GM12878 (cell line): ENCODE measurements around the gene TNFRSF1B. TPM values are rescaled to one million over a fixed set of nuclear protein-coding genes. Genes with fewer than 3 reads are reported as not detected.

Source experiments
- ATAC-seq: fragments of 200-7000 bp; cut with Tn5 transposase; 3 replicates; pipeline ENCODE4 v1.9.1; 2020; ENCODE audit warnings: mild to moderate bottlenecking, moderate library complexity
- BruUV-seq: library from RNA; stranded (reverse); fragments of 400-500 nt; replicated peaks from 2 replicates; lab custom pipeline; 2021; lab: Mats Ljungman, UMichigan
- CTCF ChIA-PET: fragments of 300-600 bp; sonication (Branson Sonifier 250); formaldehyde crosslinking; extraction: SDS; loops from one replicate; lab custom pipeline; 2021; ENCODE audit warnings: inconsistent platforms; lab: Yijun Ruan, JAX
- POLR2A ChIA-PET: fragments of 350-600 bp; formaldehyde crosslinking; extraction: SDS; loops from one replicate; lab custom pipeline; 2021; ENCODE audit warnings: inconsistent platforms; lab: Charles Lee
- RAD21 ChIA-PET: fragments of 300-600 bp; sonication (Branson Sonifier 250); formaldehyde crosslinking; loops from one replicate; lab custom pipeline; 2023; ENCODE audit warnings: antibody characterized with exemption; ENCODE audit not compliant: unreplicated experiment; lab: Charles Lee
- SMC1A ChIA-PET: fragments of 300-600 bp; sonication (Branson Sonifier 250); formaldehyde crosslinking; loops from one replicate; lab custom pipeline; 2023; ENCODE audit not compliant: unreplicated experiment, uncharacterized antibody; lab: Charles Lee
- DNase-seq: peaks from one replicate; pipeline ENCODE4 v3.0.0-alpha.2; 2011; ENCODE audit warnings: low read depth, low spot score
- FAIRE-seq: peaks from 3 replicates; lab custom pipeline; 2011; peaks lifted over from hg19 to GRCh38; lab: Jason Lieb, UNC
- H2AFZ ChIP-seq: 2 replicates; pipeline ENCODE4 v1.6.0; 2011; ENCODE audit warnings: low read depth, low read length, control low read depth; ENCODE audit not compliant: control insufficient read depth
- H3K27ac ChIP-seq: 2 replicates; pipeline ENCODE4 v1.5.1; 2011; ENCODE audit warnings: control low read depth; ENCODE audit not compliant: control insufficient read depth, insufficient read depth
- H3K27me3 ChIP-seq, 2 experiments: replicated peaks in 1 of 2; 2 replicates each; pipeline versions ENCODE4 v1.6.0 to v1.6.1; 2011; ENCODE audit warnings: low read length in 1 of 2; ENCODE audit not compliant: control insufficient read depth in 2 of 2, insufficient read depth in 2 of 2
- H3K36me3 ChIP-seq, 2 experiments: 2 replicates each; pipeline ENCODE4 v1.5.1; 2011; ENCODE audit warnings: low read length in 1 of 2; ENCODE audit not compliant: control insufficient read depth in 2 of 2, insufficient read depth in 2 of 2
- H3K4me1 ChIP-seq: 2 replicates; pipeline ENCODE4 v1.6.1; 2011; ENCODE audit warnings: mild to moderate bottlenecking, low read length, moderate library complexity, mixed read lengths; ENCODE audit not compliant: control insufficient read depth, insufficient read depth
- H3K4me2 ChIP-seq: 2 replicates; pipeline ENCODE4 v1.6.0; 2011; ENCODE audit warnings: control low read depth; ENCODE audit not compliant: control insufficient read depth, insufficient read depth
- H3K4me3 ChIP-seq: fragments of 200-600 bp; sonication (generic); 2 replicates; pipeline ENCODE4 v1.5.1; 2016
- H3K79me2 ChIP-seq: 2 replicates; pipeline ENCODE4 v1.6.0; 2011; ENCODE audit warnings: low read length; ENCODE audit not compliant: control insufficient read depth, insufficient read depth
- H3K9ac ChIP-seq: 2 replicates; pipeline ENCODE4 v1.8.0; 2011; ENCODE audit warnings: low read length, control low read depth, mixed read lengths; ENCODE audit not compliant: control insufficient read depth, insufficient read depth
- H3K9me3 ChIP-seq: replicated peaks from 3 replicates; pipeline ENCODE4 v1.5.1; 2011; ENCODE audit warnings: mild to moderate bottlenecking, low read length; ENCODE audit not compliant: control insufficient read depth, insufficient read depth
- H4K20me1 ChIP-seq: 2 replicates; pipeline ENCODE4 v1.6.0; 2011; ENCODE audit not compliant: control insufficient read depth, insufficient read depth
- ESRRA ChIP-seq: IDR thresholded peaks from 2 replicates; pipeline ENCODE4 v1.6.1; 2012; ENCODE audit warnings: mild to moderate bottlenecking, low read length, improper control_type of control experiment
- GABPA ChIP-seq: IDR thresholded peaks from 2 replicates; pipeline ENCODE4 v1.6.1; 2014; ENCODE audit warnings: antibody characterized with exemption, low read depth, mild to moderate bottlenecking, inconsistent platforms
- IKZF2 ChIP-seq, 2 experiments: fragments of 450-650 bp; IDR thresholded peaks; 2 replicates each; pipeline ENCODE4 v1.6.1; 2017; ENCODE audit warnings: mild to moderate bottlenecking in 2 of 2, moderate library complexity in 2 of 2
- IRF3 ChIP-seq: fragments of 450-650 bp; IDR thresholded peaks from 2 replicates; pipeline ENCODE4 v1.6.1; 2014; ENCODE audit warnings: mild to moderate bottlenecking
- IRF4 ChIP-seq: IDR thresholded peaks from 2 replicates; pipeline ENCODE4 v1.6.1; 2011; ENCODE audit warnings: low read depth, low read length
- IRF5 ChIP-seq: fragments of 450-650 bp; IDR thresholded peaks from 2 replicates; pipeline ENCODE4 v1.6.1; 2017; ENCODE audit warnings: borderline replicate concordance
- JUND ChIP-seq: IDR thresholded peaks from 2 replicates; pipeline ENCODE4 v1.6.1; 2012; ENCODE audit warnings: low read depth, mild to moderate bottlenecking, low read length, improper control_type of control experiment, moderate library complexity
- MYC ChIP-seq: IDR thresholded peaks from 2 replicates; pipeline ENCODE4 v1.6.1; 2011; ENCODE audit warnings: mild to moderate bottlenecking, low read length, moderate library complexity, inconsistent platforms; ENCODE audit not compliant: insufficient read depth, insufficient replicate concordance, insufficient read length, severe bottlenecking
- POLR2AphosphoS2 ChIP-seq: IDR thresholded peaks from 2 replicates; pipeline ENCODE4 v1.6.1; 2011; ENCODE audit warnings: low read depth, mild to moderate bottlenecking, low read length, improper control_type of control experiment, moderate library complexity
- RELA ChIP-seq: fragments of 450-650 bp; IDR thresholded peaks from 2 replicates; pipeline ENCODE4 v1.8.0; 2014; ENCODE audit warnings: borderline replicate concordance; ENCODE audit not compliant: partially characterized antibody
- WGBS: methylation state at CpG from one replicate; pipeline ENCODE4 v1.1.6; 2016; ENCODE audit warnings: low lambda C conversion rate; ENCODE audit not compliant: insufficient replicate concordance, insufficient coverage; ENCODE audit errors: missing lambda C conversion rate; 5-methylcytosine and 5-hydroxymethylcytosine counted together
- in situ Hi-C: fragments of 300-500 bp; cut with MboI; formaldehyde crosslinking; loops from 9 replicates; pipeline ENCODE4 v1.14.3; 2018; ENCODE audit warnings: mixed read lengths
- intact Hi-C: fragments of 100-400 bp; cut with micrococcal nuclease; formaldehyde crosslinking; loops from one replicate; pipeline ENCODE4 v1.14.2; 2022; ENCODE audit not compliant: unreplicated experiment
- polyA plus RNA-seq, 11 experiments: library from polyadenylated mRNA; depleted of rRNA in 4 of 11; unstranded in 6 of 11; stranded (reverse) in 5 of 11; fragments of >200 nt; fragmentation: Nextera tagmentation in 4 of 11; fragmentation: Illumina TruSeq in 1 of 11; extraction: Ambion mirVana in 4 of 11; extraction: Trizol in 1 of 11; gene quantifications; 1 replicate in 1 of 11; 2 replicates in 10 of 11; pipeline versions ENCODE4 v1.2.1 to v1.2.3, GENCODE V29; 2011 to 2016; ENCODE audit warnings: inconsistent platforms in 2 of 11, missing spikeins in 2 of 11, low read depth in 1 of 11
- total RNA-seq, 4 experiments: library from RNA; depleted of rRNA in 3 of 4; stranded (reverse); fragments of >200 nt in 3 of 4; fragmentation: Illumina TruSeq in 1 of 4; extraction: Trizol in 1 of 4; gene quantifications; 2 replicates each; pipeline versions ENCODE4 v1.2.1 to v1.2.3, GENCODE V29; 2013 to 2021
- TF ChIP-seq, protein P1 (sequence below), 3 experiments: IDR thresholded peaks in 2 of 3; conservative IDR thresholded peaks in 1 of 3; 2 replicates each; pipeline ENCODE4 v1.5.1; 2011; ENCODE audit warnings: low read depth in 3 of 3, low read length in 3 of 3, mild to moderate bottlenecking in 3 of 3, control low read depth in 2 of 3, moderate library complexity in 2 of 3, inconsistent platforms in 1 of 3, mixed read lengths in 1 of 3; ENCODE audit not compliant: control insufficient read depth in 2 of 3, insufficient read depth in 1 of 3; ENCODE audit errors: extremely low read depth in 1 of 3

Gene TNFRSF1B
- total and polyA plus RNA-seq, 10 of the 15 experiments (the other 5 are each of a cell fraction or from before 2014, with no cell fraction given) = 10.1 to 87.2 (median 37.3) TPM

DNA sequence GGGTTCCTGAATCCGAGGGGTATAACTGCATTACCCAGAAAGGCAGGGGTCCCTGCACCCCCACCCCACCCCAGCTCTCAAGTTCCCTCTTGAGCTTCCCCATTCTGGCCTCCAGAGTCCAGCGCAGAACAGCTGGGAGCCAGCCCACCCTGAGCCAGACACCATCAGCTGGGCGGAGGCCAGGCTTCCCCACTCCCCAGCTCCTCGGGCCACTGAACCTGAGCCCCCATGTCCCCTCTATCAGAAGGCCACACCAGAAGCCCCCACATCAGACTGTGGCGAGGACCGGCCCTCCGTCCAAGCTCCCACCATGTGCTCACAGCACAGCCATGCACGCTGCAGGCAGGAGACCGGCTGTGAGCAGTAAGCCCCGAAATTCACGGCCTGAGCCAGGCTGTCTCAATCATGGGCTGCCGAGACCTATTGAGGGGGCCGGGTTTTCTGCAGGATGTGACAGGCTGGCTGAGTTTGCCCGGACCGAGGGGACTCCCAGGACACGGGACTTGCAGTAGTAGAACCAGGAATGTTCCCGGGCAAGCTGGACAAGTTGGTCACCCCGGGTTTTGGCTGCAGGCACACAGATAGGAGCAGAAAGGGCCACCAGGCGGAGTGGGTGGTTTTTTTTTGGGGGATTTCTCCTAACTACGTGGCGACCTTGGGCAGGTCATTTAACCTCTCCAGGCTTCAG is 25.5 kb upstream of the TNFRSF1B start:
- in situ Hi-C loops (no loop called here), intact Hi-C loops (loop anchor here (5.0 kb wide), 1 partner anchor 66 kb away; no protein-coding TSS in a partner anchor)
- no peaks in the 10 kb centered on the region for H3K9me3 ChIP-seq
- H3K4me1 ChIP-seq = peaks cover 29% of the 10 kb centered on the region
- ChIA-PET RAD21 (interaction anchor here (1.6 to 12.5 kb wide), 2 partner anchors 8 to 27 kb away, joined by 4 to 119 read pairs; partner anchors contain the start of gene TNFRSF1B), POLR2A (no interaction called here), CTCF (interaction anchor here (3.2 kb wide), 1 partner anchor 17 kb away, joined by 16 read pairs; no protein-coding TSS in a partner anchor), SMC1A (interaction anchor here (1.4 to 19.3 kb wide), 2 partner anchors 17 to 28 kb away, joined by 4 to 347 read pairs; partner anchors contain the start of gene TNFRSF1B)
- no peak for DNase-seq
- no peaks in the 10 kb centered on the region for H4K20me1 ChIP-seq
- peaks cover 20 to 25% of the 10 kb centered on the region in 2 experiments for H3K36me3 ChIP-seq
- H3K4me2 ChIP-seq = no peak overlapping the region
- no peaks in the 10 kb centered on the region for H3K27me3 ChIP-seq
- no peak overlapping the region for H2AFZ ChIP-seq
- no peaks in the 10 kb centered on the region; the same call in 1 of the 2 replicates for H3K79me2 ChIP-seq
- no peak overlapping the region for H3K27ac ChIP-seq
- ATAC-seq = no peak
- no peak overlapping the region for H3K9ac ChIP-seq
- H3K4me3 ChIP-seq = no peak overlapping the region
- no TSS peak for BruUV-seq
- TF ChIP-seq GABPA (no peak), MYC (no peak), POLR2AphosphoS2 (no peak), JUND (no peak), IKZF2 (IDR thresholded peaks at IDR 0.05) (no peak), IRF5 (no peak), IRF3 (no peak), IRF4 (no peak), RELA (no peak), ESRRA (no peak)
- TF ChIP-seq, protein P1, sequence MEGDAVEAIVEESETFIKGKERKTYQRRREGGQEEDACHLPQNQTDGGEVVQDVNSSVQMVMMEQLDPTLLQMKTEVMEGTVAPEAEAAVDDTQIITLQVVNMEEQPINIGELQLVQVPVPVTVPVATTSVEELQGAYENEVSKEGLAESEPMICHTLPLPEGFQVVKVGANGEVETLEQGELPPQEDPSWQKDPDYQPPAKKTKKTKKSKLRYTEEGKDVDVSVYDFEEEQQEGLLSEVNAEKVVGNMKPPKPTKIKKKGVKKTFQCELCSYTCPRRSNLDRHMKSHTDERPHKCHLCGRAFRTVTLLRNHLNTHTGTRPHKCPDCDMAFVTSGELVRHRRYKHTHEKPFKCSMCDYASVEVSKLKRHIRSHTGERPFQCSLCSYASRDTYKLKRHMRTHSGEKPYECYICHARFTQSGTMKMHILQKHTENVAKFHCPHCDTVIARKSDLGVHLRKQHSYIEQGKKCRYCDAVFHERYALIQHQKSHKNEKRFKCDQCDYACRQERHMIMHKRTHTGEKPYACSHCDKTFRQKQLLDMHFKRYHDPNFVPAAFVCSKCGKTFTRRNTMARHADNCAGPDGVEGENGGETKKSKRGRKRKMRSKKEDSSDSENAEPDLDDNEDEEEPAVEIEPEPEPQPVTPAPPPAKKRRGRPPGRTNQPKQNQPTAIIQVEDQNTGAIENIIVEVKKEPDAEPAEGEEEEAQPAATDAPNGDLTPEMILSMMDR (IDR thresholded peaks at IDR 0.05 in 2 of 3, conservative IDR thresholded peaks at IDR 0.05 in 1 of 3; ENCODE audit: control insufficient read depth in 2 of 3, extremely low read depth in 1 of 3, insufficient read depth in 1 of 3, low read depth in 3 of 3, low read length in 3 of 3) = no peak
- WGBS = 90% methylated on average over 20 of the region's 21 CpGs
- FAIRE-seq = no peak
